Activated CD8-positive, alpha-beta T cell treated with anti-CD3 and anti-CD28 coated beads for 36 hours (primary cell): ENCODE measurements around the gene PAMR1. TPM values are rescaled to one million over a fixed set of nuclear protein-coding genes. Genes with fewer than 3 reads are reported as not detected.

Source experiments
- ATAC-seq: fragments of 200-7000 bp; cut with Tn5 transposase; one replicate; pipeline ENCODE4 v1.10.0; 2021; ENCODE audit warnings: mild to moderate bottlenecking, moderate library complexity
- CTCF ChIA-PET: fragments of 350-600 bp; sonication (Branson Sonifier 250); formaldehyde crosslinking; loops from one replicate; lab custom pipeline; 2021; ENCODE audit warnings: antibody characterized with exemption; lab: Charles Lee
- POLR2A ChIA-PET: fragments of 350-600 bp; sonication (Branson Sonifier 250); formaldehyde crosslinking; loops from one replicate; lab custom pipeline; 2021; ENCODE audit warnings: antibody characterized with exemption; lab: Charles Lee
- DNase-seq: peaks from one replicate; pipeline ENCODE4 v3.0.0-alpha.2; 2020
- H3K27ac Mint-ChIP-seq: one replicate; pipeline ENCODE4 v1.8.0; 2021; ENCODE audit warnings: mild to moderate bottlenecking, mixed read lengths
- H3K27me3 Mint-ChIP-seq: one replicate; pipeline ENCODE4 v1.8.0; 2021; ENCODE audit warnings: mixed read lengths
- H3K36me3 Mint-ChIP-seq: one replicate; pipeline ENCODE4 v1.8.0; 2021; ENCODE audit warnings: low read depth, mixed read lengths
- H3K4me1 Mint-ChIP-seq: one replicate; pipeline ENCODE4 v1.8.0; 2021; ENCODE audit warnings: low read depth, mixed read lengths
- H3K4me3 Mint-ChIP-seq: one replicate; pipeline ENCODE4 v1.8.0; 2021; ENCODE audit warnings: mild to moderate bottlenecking, moderate library complexity, mixed read lengths
- H3K9me3 Mint-ChIP-seq: one replicate; pipeline ENCODE4 v1.8.0; 2021; ENCODE audit warnings: mixed read lengths
- CTCF ChIP-seq: fragments of 200-600 bp; IDR thresholded peaks from one replicate; pipeline ENCODE4 v1.8.0; 2022; ENCODE audit warnings: antibody characterized with exemption, mild to moderate bottlenecking
- intact Hi-C: fragments of 100-400 bp; cut with micrococcal nuclease; formaldehyde crosslinking; loops from one replicate; pipeline ENCODE4 v1.10.0; 2022
- total RNA-seq, 2 experiments: library from RNA; stranded (reverse); gene quantifications; one replicate each; pipeline ENCODE4 v1.2.3, GENCODE V29; 2021

PAMR1 gene
- total RNA-seq, 2 experiments from 2014 or later = not detected

DNA sequence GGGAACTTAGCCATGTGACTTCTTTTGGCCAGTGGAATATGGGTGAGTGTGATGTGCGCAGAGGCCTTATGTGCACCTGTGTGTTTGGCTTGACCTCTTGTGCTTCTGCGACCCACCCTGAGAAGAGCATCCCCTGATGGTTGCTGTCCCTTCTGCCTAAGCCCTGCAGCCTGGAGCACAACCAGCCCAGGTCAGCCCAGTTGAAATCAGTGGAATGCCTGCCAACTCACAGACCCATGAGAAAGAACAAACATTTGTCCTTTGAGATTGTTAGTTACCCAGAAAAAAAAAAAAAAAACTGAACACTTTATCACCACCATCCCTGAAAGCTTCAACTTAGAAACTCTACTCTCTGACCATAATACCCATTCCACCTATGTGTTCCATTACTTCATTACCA, 38.5 kb downstream of the PAMR1 start:
- ChIA-PET POLR2A (no interaction called here), CTCF (interaction anchor here (0.7 to 2.4 kb wide), 6 partner anchors 11 to 562 kb away, joined by 3 to 21 read pairs (median 3); no protein-coding TSS in a partner anchor)
- H3K4me3 Mint-ChIP-seq = no peak overlapping the region
- H3K27me3 Mint-ChIP-seq = peaks cover 32% of the 10 kb centered on the region
- ATAC-seq (no peak), DNase-seq (no peak)
- no peaks in the 10 kb centered on the region for H3K36me3 Mint-ChIP-seq
- no peaks in the 10 kb centered on the region for H3K4me1 Mint-ChIP-seq
- intact Hi-C loops = no loop called here
- no peak for TF ChIP-seq CTCF
- peaks cover 7% of the 10 kb centered on the region for H3K9me3 Mint-ChIP-seq
- no peak overlapping the region for H3K27ac Mint-ChIP-seq

DNA sequence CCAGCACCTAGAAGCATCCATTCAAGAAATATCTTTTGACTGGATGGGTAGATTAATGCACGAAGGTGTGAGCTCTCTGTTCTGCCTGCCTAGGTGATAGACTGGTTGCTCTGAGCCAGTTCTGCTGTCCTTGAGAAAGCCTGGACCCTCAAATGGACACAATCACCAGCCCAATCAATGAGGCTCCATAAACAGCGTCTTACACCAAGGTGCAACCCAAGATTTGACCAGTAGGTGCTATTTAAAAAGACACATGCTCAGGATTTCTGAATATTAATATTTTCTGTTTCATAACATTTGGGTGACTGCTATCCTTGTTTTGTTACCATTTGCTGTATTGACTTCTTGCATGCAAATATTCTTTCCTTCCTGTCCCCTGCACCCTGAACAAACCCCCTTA, 39.0 kb downstream of the PAMR1 start:
- ATAC-seq (no peak), DNase-seq (no peak)
- CTCF ChIA-PET = interaction anchor here (0.7 to 2.4 kb wide), 5 partner anchors 12 to 91 kb away, joined by 3 to 21 read pairs (median 3); no protein-coding TSS in a partner anchor
- intact Hi-C loops = no loop called here
- Mint-ChIP-seq H3K4me3 (no peak overlapping the region), H3K9me3 (peaks cover 7% of the 10 kb centered on the region), H3K27ac (no peak overlapping the region), H3K36me3 (no peaks in the 10 kb centered on the region), H3K4me1 (no peaks in the 10 kb centered on the region), H3K27me3 (peaks cover 32% of the 10 kb centered on the region)
- no peak for TF ChIP-seq CTCF
- POLR2A ChIA-PET = interaction anchor here (0.6 kb wide), 1 partner anchor 335 kb away, joined by 3 read pairs; no protein-coding TSS in a partner anchor

DNA sequence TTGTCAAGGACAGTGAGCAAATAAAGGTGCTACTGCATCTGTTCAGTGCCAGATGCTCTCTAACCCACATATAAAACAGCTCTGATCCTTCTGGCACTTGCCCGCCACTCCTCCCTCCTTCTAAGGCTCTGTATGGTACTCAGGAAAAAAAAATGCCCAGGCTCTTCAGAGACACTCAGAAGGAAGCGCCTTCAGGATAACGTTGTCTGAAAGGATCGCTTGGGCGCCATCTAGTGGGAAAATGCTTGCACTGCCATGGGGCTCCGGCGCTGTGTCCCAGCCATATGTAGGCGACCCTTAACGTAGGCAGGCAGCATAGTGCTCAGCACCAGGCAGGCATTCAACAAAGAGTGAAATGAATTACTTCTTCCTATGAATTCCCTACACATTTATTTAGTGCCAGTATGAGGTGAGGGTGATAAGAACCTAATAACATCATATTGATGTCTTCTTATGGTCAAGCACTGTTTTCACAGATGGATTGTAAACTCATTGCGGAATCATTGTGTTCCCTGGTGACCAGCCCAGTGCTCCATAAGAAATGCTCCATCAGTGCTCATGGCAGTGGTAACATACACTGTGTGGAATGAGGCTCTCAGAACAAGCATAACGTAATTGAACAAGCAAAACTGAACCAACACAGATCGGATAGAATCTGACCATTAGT, 39.6 kb downstream of the PAMR1 start:
- Mint-ChIP-seq H3K9me3 (peaks cover 8% of the 10 kb centered on the region), H3K4me1 (no peaks in the 10 kb centered on the region), H3K4me3 (no peak overlapping the region), H3K27ac (no peak overlapping the region), H3K36me3 (no peaks in the 10 kb centered on the region), H3K27me3 (peaks cover 32% of the 10 kb centered on the region)
- ChIA-PET POLR2A (interaction anchor here (0.6 to 1.6 kb wide), 2 partner anchors 12 to 336 kb away, joined by 3 read pairs; no protein-coding TSS in a partner anchor), CTCF (interaction anchor here (0.8 to 2.4 kb wide), 21 partner anchors 11 to 973 kb away, joined by 3 to 21 read pairs (median 4); partner anchors contain the start of gene ELF5)
- TF ChIP-seq CTCF = peak; percentile 81
- DNase-seq (peak; percentile 85), ATAC-seq (peak; percentile 90)
- intact Hi-C loops = no loop called here

- Mint-ChIP-seq H3K27me3 (peaks cover 38% of the 10 kb centered on the region), H3K36me3 (no peaks in the 10 kb centered on the region), H3K4me3 (no peak overlapping the region), H3K9me3 (peaks cover 10% of the 10 kb centered on the region), H3K27ac (no peak overlapping the region), H3K4me1 (no peaks in the 10 kb centered on the region)
- no peak for TF ChIP-seq CTCF
- DNase-seq (no peak), ATAC-seq (no peak)
- ChIA-PET CTCF (interaction anchor here (1.0 to 2.4 kb wide), 14 partner anchors 11 to 972 kb away, joined by 3 to 21 read pairs (median 4); partner anchors contain the start of gene ELF5), POLR2A (interaction anchor here (0.8 to 1.6 kb wide), 2 partner anchors 11 to 25 kb away, joined by 3 to 4 read pairs; no protein-coding TSS in a partner anchor)
- intact Hi-C loops = no loop called here
Observed at GRCh38 chr11:35484435-35484834, 41.0 kb downstream of the PAMR1 start.
